ENCODE results near the gene RHBDD2. TPM values are rescaled to one million over a fixed set of nuclear protein-coding genes. Genes with fewer than 3 reads are reported as not detected.

The RHBDD2 gene
- total and polyA plus RNA-seq, 8 donors = 38.4 to 69.0 (median 46.7) TPM

DNA sequence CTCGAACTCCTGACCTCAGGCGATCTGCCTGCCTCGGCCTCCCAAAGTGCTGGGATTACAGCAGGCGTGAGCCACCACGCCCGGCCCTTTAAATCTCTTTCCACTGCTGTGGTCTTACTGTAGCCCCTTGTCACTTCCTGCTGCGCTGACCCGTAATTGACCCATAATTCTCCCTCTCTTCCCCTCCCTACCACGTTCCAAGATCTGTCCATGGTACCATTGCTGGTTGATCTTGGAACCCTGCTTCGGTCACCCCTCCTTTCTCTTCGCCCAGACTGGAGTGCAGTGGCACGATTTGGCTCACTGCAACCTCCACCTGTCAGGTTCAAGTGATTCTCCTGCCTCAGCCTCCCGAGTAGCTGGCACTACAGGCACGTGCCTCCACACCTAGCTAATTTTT is 42.6 kb downstream of the RHBDD2 start:
- H3K4me1 ChIP-seq = peaks cover 7 to 70% of the 10 kb centered on the region in 2 donors

DNA sequence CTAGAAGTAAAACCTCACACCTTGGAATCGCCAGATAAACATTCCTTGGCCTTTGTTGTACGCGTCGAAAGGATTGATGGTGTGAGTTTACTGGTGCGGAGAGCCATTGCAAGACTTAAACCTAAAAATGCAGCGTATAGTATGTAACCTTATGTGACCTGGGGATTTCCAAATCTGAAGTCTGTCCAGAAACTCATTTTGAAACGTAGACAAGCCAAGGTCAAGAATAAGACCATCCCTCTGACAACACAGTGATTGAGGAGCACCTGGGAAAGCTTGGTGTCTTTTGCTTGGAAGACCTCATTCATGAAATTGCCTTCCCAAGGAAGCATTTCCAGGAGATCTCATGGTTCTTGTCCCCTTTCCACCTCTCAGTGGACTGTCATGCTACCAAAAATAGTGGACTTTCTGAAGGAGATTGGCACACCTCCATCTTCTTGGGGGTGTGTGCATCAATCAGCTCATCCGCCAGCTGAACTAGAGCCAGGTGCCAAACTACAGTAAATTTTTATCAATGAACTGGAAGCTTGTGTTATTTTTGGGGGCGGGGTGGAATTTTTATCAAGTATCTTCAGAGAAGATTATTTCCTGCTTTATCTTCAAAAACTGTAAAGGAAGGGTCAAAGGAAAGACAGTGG is 44.3 kb downstream of the RHBDD2 start:
- H3K4me1 ChIP-seq = peaks cover 0 to 54% of the 10 kb centered on the region in 2 donors
- H3K27ac ChIP-seq = no peak overlapping the region
- TF ChIP-seq, protein P1, sequence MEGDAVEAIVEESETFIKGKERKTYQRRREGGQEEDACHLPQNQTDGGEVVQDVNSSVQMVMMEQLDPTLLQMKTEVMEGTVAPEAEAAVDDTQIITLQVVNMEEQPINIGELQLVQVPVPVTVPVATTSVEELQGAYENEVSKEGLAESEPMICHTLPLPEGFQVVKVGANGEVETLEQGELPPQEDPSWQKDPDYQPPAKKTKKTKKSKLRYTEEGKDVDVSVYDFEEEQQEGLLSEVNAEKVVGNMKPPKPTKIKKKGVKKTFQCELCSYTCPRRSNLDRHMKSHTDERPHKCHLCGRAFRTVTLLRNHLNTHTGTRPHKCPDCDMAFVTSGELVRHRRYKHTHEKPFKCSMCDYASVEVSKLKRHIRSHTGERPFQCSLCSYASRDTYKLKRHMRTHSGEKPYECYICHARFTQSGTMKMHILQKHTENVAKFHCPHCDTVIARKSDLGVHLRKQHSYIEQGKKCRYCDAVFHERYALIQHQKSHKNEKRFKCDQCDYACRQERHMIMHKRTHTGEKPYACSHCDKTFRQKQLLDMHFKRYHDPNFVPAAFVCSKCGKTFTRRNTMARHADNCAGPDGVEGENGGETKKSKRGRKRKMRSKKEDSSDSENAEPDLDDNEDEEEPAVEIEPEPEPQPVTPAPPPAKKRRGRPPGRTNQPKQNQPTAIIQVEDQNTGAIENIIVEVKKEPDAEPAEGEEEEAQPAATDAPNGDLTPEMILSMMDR (IDR thresholded peaks at IDR 0.05) = no peak
- H3K27me3 ChIP-seq = no peaks in the 10 kb centered on the region
- peaks cover 0 to 12% of the 10 kb centered on the region in 2 donors for H3K36me3 ChIP-seq
- ATAC-seq (no peak), DNase-seq (no peak)
- intact Hi-C loops (cut with DNase I) = no loop called here
- no peak overlapping the region for H3K4me3 ChIP-seq
- no peaks in the 10 kb centered on the region for H3K9me3 ChIP-seq

More for the DNA sequence above, 42.6 kb downstream of the RHBDD2 start:
- DNase-seq (no peak), ATAC-seq (no peak)
- intact Hi-C loops (cut with DNase I) = no loop called here
- H3K36me3 ChIP-seq = peaks cover 0 to 10% of the 10 kb centered on the region in 2 donors
- no peaks in the 10 kb centered on the region for H3K9me3 ChIP-seq
- H3K27ac ChIP-seq = no peak overlapping the region
- TF ChIP-seq, protein P1 (IDR thresholded peaks at IDR 0.05) = no peak
- H3K27me3 ChIP-seq = no peaks in the 10 kb centered on the region
- no peak overlapping the region for H3K4me3 ChIP-seq

DNA sequence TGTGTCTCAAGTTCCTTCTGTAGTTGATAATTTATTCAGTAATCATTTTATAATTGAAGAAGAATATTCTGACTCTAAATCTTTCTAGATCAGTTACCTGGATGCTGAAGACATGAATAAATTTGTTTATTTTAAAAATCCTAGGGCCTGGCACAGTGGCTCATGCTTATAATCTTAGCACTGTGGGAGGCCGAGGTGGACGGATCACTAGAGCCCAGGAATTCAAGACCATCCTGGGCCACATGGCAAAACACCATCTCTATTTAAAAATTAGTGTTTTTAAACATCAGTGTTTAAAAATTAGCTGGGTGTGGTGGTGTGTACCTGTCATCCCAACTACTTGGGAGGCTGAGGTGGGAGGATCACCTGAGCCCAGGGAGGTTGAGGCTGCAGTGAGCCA is 45.4 kb downstream of the RHBDD2 start:
- TF ChIP-seq, protein P1 (IDR thresholded peaks at IDR 0.05) = no peak
- Histone ChIP-seq H3K9me3 (no peaks in the 10 kb centered on the region), H3K36me3 (peaks cover 0 to 17% of the 10 kb centered on the region in 2 donors), H3K4me3 (no peak overlapping the region), H3K27ac (no peak overlapping the region), H3K4me1 (peaks cover 0 to 42% of the 10 kb centered on the region in 2 donors), H3K27me3 (no peaks in the 10 kb centered on the region)
- ATAC-seq (no peak), DNase-seq (peak in 1 of 4 donors; percentile 3)
- intact Hi-C loops (cut with DNase I) = no loop called here

DNA sequence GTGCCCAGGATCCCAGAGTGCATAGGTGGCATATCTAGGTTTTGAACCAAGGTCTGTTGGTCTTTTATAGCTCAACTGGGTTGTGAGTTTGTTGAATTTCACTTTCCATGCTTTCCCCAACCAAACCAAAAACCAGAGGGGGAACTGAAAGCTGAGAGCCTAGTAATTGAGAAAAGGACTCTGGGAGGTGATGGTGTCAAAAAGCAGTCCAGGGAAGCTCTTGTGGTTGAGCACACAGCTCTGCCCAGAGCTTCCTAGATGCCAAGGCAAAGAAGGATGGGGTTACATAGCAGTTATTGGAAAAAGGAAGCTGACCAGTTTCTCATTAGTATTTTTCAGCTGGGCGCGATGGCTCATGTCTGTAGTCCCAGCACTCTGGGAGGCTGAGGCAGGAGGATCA is 46.1 kb downstream of the RHBDD2 start:
- Histone ChIP-seq H3K36me3 (peaks cover 0 to 17% of the 10 kb centered on the region in 2 donors), H3K9me3 (no peaks in the 10 kb centered on the region), H3K4me3 (no peak overlapping the region), H3K4me1 (peaks cover 0 to 36% of the 10 kb centered on the region in 2 donors), H3K27me3 (no peaks in the 10 kb centered on the region), H3K27ac (no peak overlapping the region)
- DNase-seq (peak in 1 of 4 donors; percentile 16), ATAC-seq (peak; percentile 46)
- TF ChIP-seq, protein P1 (IDR thresholded peaks at IDR 0.05) = no peak
- intact Hi-C loops (cut with DNase I) = no loop called here

DNA sequence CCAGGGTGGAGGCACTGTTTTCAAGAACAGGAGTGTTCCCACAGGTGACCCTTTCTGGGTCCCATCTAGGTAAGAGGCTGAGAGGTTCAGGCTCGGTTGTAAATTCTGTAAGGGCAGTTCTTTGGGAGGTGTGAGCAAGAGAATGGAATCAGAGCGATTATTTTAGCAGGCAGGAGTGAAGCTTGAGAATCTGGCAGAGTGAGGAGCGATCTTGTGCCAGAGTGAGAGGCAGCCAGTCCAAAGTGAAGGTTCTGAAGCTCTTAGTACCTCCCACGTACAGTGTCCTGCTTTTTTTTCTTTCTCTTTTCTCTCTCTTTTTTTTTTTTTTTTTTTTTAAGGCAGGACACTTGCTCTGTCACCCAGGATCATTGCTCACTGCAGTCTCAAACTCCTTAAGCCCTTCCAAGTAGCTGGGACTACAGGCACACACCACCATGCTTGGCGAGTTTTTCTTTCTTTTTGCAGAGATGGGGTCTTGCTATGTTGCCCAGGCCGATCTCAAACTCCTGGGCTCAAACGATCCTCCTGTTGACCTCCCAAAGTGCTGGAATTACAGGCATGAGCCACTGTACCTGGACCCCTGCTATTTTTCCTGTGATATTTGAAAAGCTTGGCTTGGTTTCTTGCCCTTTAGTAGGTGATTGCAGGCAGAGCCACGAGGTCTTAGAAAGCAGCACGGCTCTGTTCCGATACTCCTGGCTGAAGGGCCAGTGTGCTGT is 47.0 kb downstream of the RHBDD2 start:
- no peak for DNase-seq
- Histone ChIP-seq H3K4me1 (peaks cover 0 to 26% of the 10 kb centered on the region in 2 donors), H3K27ac (no peak overlapping the region), H3K4me3 (no peak overlapping the region), H3K36me3 (peaks cover 0 to 12% of the 10 kb centered on the region in 2 donors), H3K9me3 (no peaks in the 10 kb centered on the region), H3K27me3 (no peaks in the 10 kb centered on the region)
- no peak for ATAC-seq
- TF ChIP-seq, protein P1 (IDR thresholded peaks at IDR 0.05) = no peak
- intact Hi-C loops (cut with DNase I) = no loop called here
